Liver (tissue), 9 donors: ENCODE results near the gene CA11. TPM values are rescaled to one million over a fixed set of nuclear protein-coding genes. Genes with fewer than 3 reads are reported as not detected.

Experiments used
- DNase-seq: peaks from one replicate; pipeline ENCODE4 v3.0.0-alpha.2; 2017; ENCODE audit warnings: low spot score
- H3K27ac ChIP-seq, 2 donors: one replicate each; pipeline ENCODE4 v1.7.0; 2013; ENCODE audit warnings: inconsistent platforms in 2 of 2, low read length in 2 of 2, control low read depth in 1 of 2, low read depth in 1 of 2, mild to moderate bottlenecking in 1 of 2
- H3K27me3 ChIP-seq, 4 donors: one replicate each; pipeline versions ENCODE4 v1.6.1 to v1.7.0; 2013; ENCODE audit warnings: low read length in 3 of 4, inconsistent platforms in 1 of 4, mild to moderate bottlenecking in 1 of 4, moderate library complexity in 1 of 4; ENCODE audit not compliant: control insufficient read depth in 4 of 4, insufficient read depth in 4 of 4
- H3K36me3 ChIP-seq, 4 donors: one replicate each; pipeline versions ENCODE4 v1.6.1 to v1.7.0; 2013; ENCODE audit warnings: low read length in 3 of 4, mild to moderate bottlenecking in 3 of 4, low read depth in 1 of 4, moderate library complexity in 1 of 4; ENCODE audit not compliant: control insufficient read depth in 4 of 4, insufficient read depth in 3 of 4
- H3K4me1 ChIP-seq, 4 donors: one replicate each; pipeline versions ENCODE4 v1.6.1 to v1.7.0; 2013; ENCODE audit warnings: low read length in 3 of 4, mild to moderate bottlenecking in 3 of 4, moderate library complexity in 1 of 4; ENCODE audit not compliant: control insufficient read depth in 4 of 4, insufficient read depth in 4 of 4
- H3K4me3 ChIP-seq, 3 donors: one replicate each; pipeline versions ENCODE4 v1.6.1 to v1.7.0; 2013; ENCODE audit warnings: low read length in 3 of 3, control low read depth in 1 of 3, low read depth in 1 of 3, mild to moderate bottlenecking in 1 of 3
- H3K9ac ChIP-seq, 2 donors: one replicate each; pipeline ENCODE4 v1.7.0; 2013; ENCODE audit warnings: low read length in 2 of 2, mild to moderate bottlenecking in 2 of 2, moderate library complexity in 2 of 2, control low read depth in 1 of 2, low read depth in 1 of 2
- H3K9me3 ChIP-seq, 4 donors: one replicate each; pipeline versions ENCODE4 v1.6.1 to v1.7.0; 2013; ENCODE audit warnings: low read length in 3 of 4; ENCODE audit not compliant: control insufficient read depth in 4 of 4
- CTCF ChIP-seq: fragments of 150-350 bp; IDR thresholded peaks from 2 replicates; pipeline ENCODE4 v1.5.1; 2017; ENCODE audit warnings: improper control_type of control experiment, low read depth, low read length; ENCODE audit not compliant: missing input control
- EGR1 ChIP-seq, 2 donors: IDR thresholded peaks; 2 replicates each; pipeline ENCODE4 v1.6.1; 2016 to 2018; ENCODE audit warnings: antibody characterized with exemption in 2 of 2, low read depth in 2 of 2
- FOXA1 ChIP-seq: IDR thresholded peaks from 2 replicates; pipeline ENCODE4 v1.6.1; 2016; ENCODE audit warnings: antibody characterized with exemption
- FOXA2 ChIP-seq: IDR thresholded peaks from 2 replicates; pipeline ENCODE4 v1.6.1; 2016; ENCODE audit warnings: antibody characterized with exemption
- JUND ChIP-seq, 2 donors: IDR thresholded peaks; 2 replicates each; pipeline ENCODE4 v1.6.1; 2016; ENCODE audit warnings: antibody characterized with exemption in 2 of 2
- MAX ChIP-seq: IDR thresholded peaks from 2 replicates; pipeline ENCODE4 v1.6.1; 2016; ENCODE audit warnings: antibody characterized with exemption
- NR2F2 ChIP-seq: IDR thresholded peaks from 2 replicates; pipeline ENCODE4 v1.6.1; 2016; ENCODE audit warnings: antibody characterized with exemption
- RAD21 ChIP-seq, 2 donors: IDR thresholded peaks; 2 replicates each; pipeline ENCODE4 v1.6.1; 2016; ENCODE audit warnings: antibody characterized with exemption in 2 of 2, mild to moderate bottlenecking in 2 of 2
- RXRA ChIP-seq, 2 donors: IDR thresholded peaks; 2 replicates each; pipeline ENCODE4 v1.6.1; 2017 to 2018; ENCODE audit warnings: antibody characterized with exemption in 2 of 2, mild to moderate bottlenecking in 1 of 2
- SP1 ChIP-seq: IDR thresholded peaks from 2 replicates; pipeline ENCODE4 v1.6.1; 2018; ENCODE audit warnings: antibody characterized with exemption, mild to moderate bottlenecking
- TAF1 ChIP-seq: conservative IDR thresholded peaks from 2 replicates; pipeline ENCODE4 v1.6.1; 2016; ENCODE audit warnings: antibody characterized with exemption, mild to moderate bottlenecking
- YY1 ChIP-seq: IDR thresholded peaks from 2 replicates; pipeline ENCODE4 v1.6.1; 2016; ENCODE audit warnings: antibody characterized with exemption, mild to moderate bottlenecking
- ZBTB33 ChIP-seq: IDR thresholded peaks from 2 replicates; pipeline ENCODE4 v1.6.1; 2016; ENCODE audit warnings: antibody characterized with exemption
- WGBS: extraction: QIAGEN DNeasy Blood & Tissue Kit; methylation state at CpG from one replicate; pipeline ENCODE4 v1.1.7; 2013; 5-methylcytosine and 5-hydroxymethylcytosine counted together
- polyA plus RNA-seq, 2 donors: library from polyadenylated mRNA; stranded (reverse) in 1 of 2; unstranded in 1 of 2; fragments of 200-250 nt in 1 of 2; fragments of >200 nt in 1 of 2; fragmentation: Nextera tagmentation in 1 of 2; extraction: Ambion mirVana in 1 of 2; gene quantifications; one replicate each; pipeline versions ENCODE4 v1.2.1 to v1.2.3, GENCODE V29; 2013 to 2015
- total RNA-seq, 2 donors: library from RNA; depleted of rRNA; stranded (reverse); fragments of >200 nt; gene quantifications; one replicate each; pipeline ENCODE4 v1.2.3, GENCODE V29; 2014
- donor health status: healthy.
- donor health status: healthy.
- donor health status: healthy.
- donor health status: healthy.
- donor health status: healthy.

Gene CA11
- total and polyA plus RNA-seq, 4 donors, result 0.09 to 1.1 (median 0.34) TPM

GRCh38 chr19:48674921-48675824 is 29.2 kb upstream of the CA11 start:
- H3K9me3 ChIP-seq, result no peaks in the 10 kb centered on the region
- H3K27ac ChIP-seq, result peak overlapping the region; percentile 43 to 60
- H3K36me3 ChIP-seq, result no peaks in the 10 kb centered on the region
- whole genome bisulfite sequencing, result 36% methylated on average over 28 of the region's 28 CpGs
- H3K4me1 ChIP-seq, result peaks cover 0 to 3% (median 0%) of the 10 kb centered on the region in 4 donors
- TF ChIP-seq CTCF (peak; percentile 74), YY1 (peak; percentile 84), SP1 (peak; percentile 15), FOXA1 (no peak), NR2F2 (peak; percentile 8), RAD21 (IDR thresholded peaks at IDR 0.05) (peak; percentile 85 to 92)
- no peak overlapping the region for H3K9ac ChIP-seq
- H3K4me3 ChIP-seq, result no peak overlapping the region
- H3K27me3 ChIP-seq, result no peaks in the 10 kb centered on the region
- peak; percentile 79 for DNase-seq

- peaks cover 0 to 3% (median 0%) of the 10 kb centered on the region in 4 donors for H3K4me1 ChIP-seq
- no peaks in the 10 kb centered on the region for H3K36me3 ChIP-seq
- 87% methylated on average over 19 of the region's 19 CpGs for WGBS
- H3K4me3 ChIP-seq, result no peak overlapping the region
- H3K9me3 ChIP-seq, result no peaks in the 10 kb centered on the region
- H3K27me3 ChIP-seq, result no peaks in the 10 kb centered on the region
- H3K9ac ChIP-seq, result no peak overlapping the region
- H3K27ac ChIP-seq, result peak overlapping the region; percentile 43 to 60
- DNase-seq, result no peak
- TF ChIP-seq TAF1, result no peak
- no peak for TF ChIP-seq JUND (IDR thresholded peaks at IDR 0.05)
- TF ChIP-seq MAX, result no peak
- TF ChIP-seq EGR1 (IDR thresholded peaks at IDR 0.05; ENCODE audit: low read depth in 2 of 2), result no peak
- no peak for TF ChIP-seq YY1
- TF ChIP-seq FOXA1, result no peak
- no peak for TF ChIP-seq RXRA (IDR thresholded peaks at IDR 0.05)
- no peak for TF ChIP-seq FOXA2
- TF ChIP-seq ZBTB33, result no peak
- no peak for TF ChIP-seq CTCF
Measured at GRCh38 chr19:48674216-48674809, 28.3 kb upstream of the CA11 start.
